ENCODE results near the gene TXNL1.

GRCh38 chr18:56652802-56653201 is 14.4 kb upstream of the TXNL1 start:
- TF ChIP-seq CTCF (IDR thresholded peaks at IDR 0.05; ENCODE audit: insufficient read depth, low read length) (no peak), GABPA (IDR thresholded peaks at IDR 0.05; ENCODE audit: low read depth) (peak; percentile 58), REST (IDR thresholded peaks at IDR 0.05; ENCODE audit: insufficient replicate concordance, low read depth) (no peak)

Measured in HL-60 (cell line).